ENCODE data around the gene PUS7L. TPM values are rescaled to one million over a fixed set of nuclear protein-coding genes. Genes with fewer than 3 reads are reported as not detected.
"Not testable (repeated sequence)": the region's sequence is repeated elsewhere in the genome, so short reads cannot be mapped to it uniquely, and the experiment has no call there.

Gene PUS7L
- total RNA-seq, 1 donor from 2014 or later: 13.0 TPM

GRCh38 chr12:43728117-43728516 lies 30.5 kb downstream of the PUS7L start:
- TF ChIP-seq POLR2AphosphoS5 (IDR thresholded peaks at IDR 0.05; ENCODE audit: insufficient read depth in 1 of 2, low read depth in 1 of 2) (no peak), CTCF (IDR thresholded peaks at IDR 0.05) (no peak), POLR2A (IDR thresholded peaks at IDR 0.05) (no peak)
- Histone ChIP-seq H3K27ac (no peak overlapping the region), H3K4me1 (no peaks in the 10 kb centered on the region), H3K27me3 (no peaks in the 10 kb centered on the region), H3K4me3 (no peak overlapping the region), H3K36me3 (no peaks in the 10 kb centered on the region), H3K9me3 (no peaks in the 10 kb centered on the region)
- intact Hi-C loops (cut with DNase I): no loop called here
- DNase-seq (ENCODE audit: extremely low spot score in 2 of 2): no peak

GRCh38 chr12:43723134-43723533 lies 35.5 kb downstream of the PUS7L start:
- Histone ChIP-seq H3K36me3 (no peaks in the 10 kb centered on the region), H3K27me3 (no peaks in the 10 kb centered on the region), H3K4me1 (no peaks in the 10 kb centered on the region), H3K9me3 (no peaks in the 10 kb centered on the region), H3K27ac (no peak overlapping the region), H3K4me3 (no peak overlapping the region)
- TF ChIP-seq CTCF (IDR thresholded peaks at IDR 0.05): no peak
- TF ChIP-seq POLR2AphosphoS5 (IDR thresholded peaks at IDR 0.05; ENCODE audit: insufficient read depth in 1 of 2, low read depth in 1 of 2): no peak
- TF ChIP-seq POLR2A (IDR thresholded peaks at IDR 0.05): no peak
- intact Hi-C loops (cut with DNase I): no loop called here
- no peak for DNase-seq (ENCODE audit: extremely low spot score in 2 of 2)

- Histone ChIP-seq H3K4me1 (no peaks in the 10 kb centered on the region), H3K9me3 (no peaks in the 10 kb centered on the region), H3K4me3 (no peak overlapping the region), H3K36me3 (no peaks in the 10 kb centered on the region), H3K27ac (no peak overlapping the region), H3K27me3 (no peaks in the 10 kb centered on the region)
- intact Hi-C loops (cut with DNase I): no loop called here
- TF ChIP-seq POLR2A (IDR thresholded peaks at IDR 0.05) (no peak), POLR2AphosphoS5 (IDR thresholded peaks at IDR 0.05; ENCODE audit: insufficient read depth in 1 of 2, low read depth in 1 of 2) (no peak), CTCF (IDR thresholded peaks at IDR 0.05) (no peak)
- no peak for DNase-seq (ENCODE audit: extremely low spot score in 2 of 2)
These were observed 36.0 kb downstream of the PUS7L start for GRCh38 chr12:43722621-43723020.

- intact Hi-C loops (cut with DNase I): no loop called here
- no peaks in the 10 kb centered on the region for H3K36me3 ChIP-seq
- no peak overlapping the region for H3K4me3 ChIP-seq
- DNase-seq (ENCODE audit: extremely low spot score in 2 of 2): no peak
- TF ChIP-seq POLR2AphosphoS5 (IDR thresholded peaks at IDR 0.05; ENCODE audit: insufficient read depth in 1 of 2, low read depth in 1 of 2) (no peak), POLR2A (IDR thresholded peaks at IDR 0.05) (no peak), CTCF (IDR thresholded peaks at IDR 0.05) (no peak)
- no peaks in the 10 kb centered on the region for H3K27me3 ChIP-seq
- no peaks in the 10 kb centered on the region for H3K9me3 ChIP-seq
- no peaks in the 10 kb centered on the region for H3K4me1 ChIP-seq
- no peak overlapping the region for H3K27ac ChIP-seq
These were observed 47.2 kb downstream of the PUS7L start for GRCh38 chr12:43711348-43711747.

GRCh38 chr12:43703772-43704171 lies 54.8 kb downstream of the PUS7L start:
- H3K27ac ChIP-seq; H3K27me3 ChIP-seq; H3K4me1 ChIP-seq; H3K4me3 ChIP-seq; intact Hi-C loops (cut with DNase I); H3K9me3 ChIP-seq; H3K36me3 ChIP-seq; DNase-seq (ENCODE audit: extremely low spot score in 2 of 2): not testable (repeated sequence)

- H3K36me3 ChIP-seq; intact Hi-C loops (cut with DNase I); H3K4me1 ChIP-seq; DNase-seq (ENCODE audit: extremely low spot score in 2 of 2); H3K27me3 ChIP-seq; H3K9me3 ChIP-seq; H3K27ac ChIP-seq; H3K4me3 ChIP-seq: not testable (repeated sequence)
These were observed 57.4 kb downstream of the PUS7L start for GRCh38 chr12:43701194-43701593.
